H54 (cell line): Measurements from ENCODE around the gene PIBF1.
"Not testable (repeated sequence)": the region's sequence is repeated elsewhere in the genome, so short reads cannot be mapped to it uniquely, and the experiment has no call there.

Experiments used
- DNase-seq: peaks from one replicate; pipeline ENCODE4 v3.0.0; 2011; ENCODE audit warnings: low spot score, mixed read lengths; ENCODE audit not compliant: insufficient read length
- FAIRE-seq: peaks from 3 replicates; lab custom pipeline; 2011; peaks lifted over from hg19 to GRCh38; lab: Jason Lieb, UNC
- POLR2A ChIP-seq: IDR thresholded peaks from 2 replicates; pipeline ENCODE4 v1.6.1; 2011; ENCODE audit warnings: low read depth, mild to moderate bottlenecking, low read length

Gene PIBF1

DNA sequence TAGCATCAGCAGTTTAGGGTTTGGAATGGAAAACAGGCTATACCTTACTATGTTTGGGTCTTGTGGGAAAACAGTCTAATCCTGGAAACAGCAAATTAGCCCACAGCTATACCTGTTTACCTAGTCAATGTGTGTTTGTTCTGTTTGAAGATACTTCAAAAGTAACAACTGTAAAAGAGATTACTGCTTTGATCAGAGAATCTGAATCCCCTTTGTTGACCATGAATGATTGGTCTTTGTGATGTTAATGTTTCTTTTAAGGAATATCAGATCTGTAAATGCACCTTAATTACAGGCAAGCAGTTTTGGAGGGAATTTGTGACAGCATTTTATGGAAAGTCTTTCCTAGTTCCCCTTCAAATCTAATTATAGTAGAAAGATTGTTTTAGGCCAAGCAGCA lies 256.1 kb downstream of the PIBF1 start:
- TF ChIP-seq POLR2A, result no peak

GRCh38 chr13:73039201-73040108 lies 257.5 kb downstream of the PIBF1 start:
- FAIRE-seq (no peak), DNase-seq (no peak)

More for the DNA sequence above, 256.1 kb downstream of the PIBF1 start:
- no peak for FAIRE-seq
- no peak for DNase-seq

GRCh38 chr13:73040484-73040883 lies 258.6 kb downstream of the PIBF1 start:
- DNase-seq (no peak), FAIRE-seq (no peak)
- TF ChIP-seq POLR2A, result no peak

More at GRCh38 chr13:73039201-73040108, 257.5 kb downstream of the PIBF1 start:
- no peak for TF ChIP-seq POLR2A

GRCh38 chr13:73040968-73041596 lies 259.1 kb downstream of the PIBF1 start:
- no peak for FAIRE-seq
- no peak for TF ChIP-seq POLR2A
- DNase-seq, result no peak

GRCh38 chr13:73045031-73045430 lies 263.1 kb downstream of the PIBF1 start:
- DNase-seq (no peak), FAIRE-seq (no peak)
- TF ChIP-seq POLR2A, result no peak

- FAIRE-seq, DNase-seq: not testable (repeated sequence)
These were observed 266.7 kb downstream of the PIBF1 start for GRCh38 chr13:73048615-73049014.

GRCh38 chr13:73054712-73055111 lies 272.8 kb downstream of the PIBF1 start:
- FAIRE-seq (peak; percentile 30), DNase-seq (no peak)
- TF ChIP-seq POLR2A, result no peak

- DNase-seq, result peak; percentile 31
- peak; percentile 95 for FAIRE-seq
- TF ChIP-seq POLR2A, result no peak
These were observed 274.1 kb downstream of the PIBF1 start for GRCh38 chr13:73055813-73056564.

- TF ChIP-seq POLR2A, result no peak
- FAIRE-seq, result no peak
- DNase-seq, result no peak
These were observed 274.6 kb downstream of the PIBF1 start for GRCh38 chr13:73056565-73056962.

DNA sequence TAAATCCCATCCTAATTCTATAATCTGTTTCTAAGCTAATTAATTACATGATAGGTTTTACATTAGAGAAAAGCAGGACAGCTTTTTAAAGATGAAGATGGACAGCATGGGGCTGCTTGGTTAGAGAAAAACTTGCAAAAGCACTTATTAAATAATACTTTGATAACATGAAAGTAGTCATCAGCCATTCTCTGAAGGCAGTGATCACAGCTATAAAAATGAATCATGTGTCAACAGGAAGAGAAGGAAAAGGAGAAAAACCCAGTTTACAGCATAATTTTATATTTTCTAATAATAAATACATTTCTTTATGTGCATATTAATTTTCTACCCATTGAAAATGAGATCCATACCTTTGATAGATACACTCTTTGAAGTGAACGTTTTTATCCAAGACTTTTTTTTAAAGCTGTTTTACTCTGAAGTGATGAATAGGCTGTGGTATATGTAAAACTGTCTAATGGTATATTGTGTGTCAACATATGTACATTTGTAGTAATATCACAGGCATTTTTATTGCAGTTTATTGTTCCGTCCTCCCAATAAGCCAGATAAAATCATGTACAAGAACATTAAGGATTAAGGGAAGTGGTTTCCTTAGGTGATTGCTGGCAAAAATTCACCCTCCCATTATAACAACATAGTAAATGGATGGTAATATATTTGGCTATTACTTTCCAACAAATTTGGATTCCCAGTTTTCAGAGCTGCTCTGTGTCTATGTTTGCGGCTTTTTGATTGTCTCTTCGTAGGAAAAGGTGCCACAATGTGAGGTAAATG lies 275.5 kb downstream of the PIBF1 start:
- FAIRE-seq, result no peak
- no peak for DNase-seq
- no peak for TF ChIP-seq POLR2A

DNA sequence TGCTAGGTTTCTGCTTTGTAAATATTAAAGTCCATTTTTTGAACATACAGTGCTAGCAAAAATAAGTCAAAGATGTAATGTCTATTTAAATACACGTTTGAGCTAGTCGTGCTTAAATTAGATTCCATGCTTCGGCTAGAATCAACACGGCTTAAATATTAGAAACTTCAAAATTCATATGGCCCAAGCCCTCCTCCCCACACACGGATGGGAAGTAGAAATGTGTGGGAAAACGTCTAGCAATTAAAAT lies 276.1 kb downstream of the PIBF1 start:
- no peak for DNase-seq
- FAIRE-seq, result peak; percentile 6
- TF ChIP-seq POLR2A, result no peak

GRCh38 chr13:73058432-73058735 lies 276.5 kb downstream of the PIBF1 start:
- DNase-seq (no peak), FAIRE-seq (peak; percentile 41)
- TF ChIP-seq POLR2A, result no peak

DNA sequence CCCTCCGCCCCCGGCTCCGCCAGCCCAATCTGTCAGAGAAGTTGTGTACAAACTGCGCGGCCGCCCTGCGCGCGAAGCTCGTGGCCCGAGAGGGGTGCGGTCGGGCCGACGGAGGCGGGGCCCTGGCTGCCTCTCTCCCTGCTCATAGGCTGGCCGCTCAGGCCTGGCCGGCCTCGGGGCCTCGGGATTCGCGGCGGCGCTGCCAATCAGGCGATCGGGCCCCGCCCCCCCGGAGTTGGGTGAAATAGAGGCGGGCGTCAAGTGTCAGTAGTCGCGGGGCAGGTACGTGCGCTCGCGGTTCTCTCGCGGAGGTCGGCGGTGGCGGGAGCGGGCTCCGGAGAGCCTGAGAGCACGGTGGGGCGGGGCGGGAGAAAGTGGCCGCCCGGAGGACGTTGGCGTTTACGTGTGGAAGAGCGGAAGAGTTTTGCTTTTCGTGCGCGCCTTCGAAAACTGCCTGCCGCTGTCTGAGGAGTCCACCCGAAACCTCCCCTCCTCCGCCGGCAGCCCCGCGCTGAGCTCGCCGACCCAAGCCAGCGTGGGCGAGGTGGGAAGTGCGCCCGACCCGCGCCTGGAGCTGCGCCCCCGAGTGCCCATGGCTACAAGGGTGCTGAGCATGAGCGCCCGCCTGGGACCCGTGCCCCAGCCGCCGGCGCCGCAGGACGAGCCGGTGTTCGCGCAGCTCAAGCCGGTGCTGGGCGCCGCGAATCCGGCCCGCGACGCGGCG lies 277.0 kb downstream of the PIBF1 start, which contains the start of gene KLF5:
TSS of gene KLF5 (plus strand) at position 270 of the 724 bp plus-strand sequence. CDS start at position 593, 323 bp downstream.
- DNase-seq (peak; percentile 94), FAIRE-seq (peak; percentile 86)
- peak; percentile 82 for TF ChIP-seq POLR2A
